ENCODE data around the gene ZNF474.
A peak's percentile ranks its signal among the peaks of the same experiment; 100 is the strongest.

The ZNF474 gene

GRCh38 chr5:122177161-122177560, 47.8 kb downstream of the ZNF474 start:
- H3K4me3 ChIP-seq (ENCODE audit: low read length), result no peak overlapping the region
- DNase-seq (ENCODE audit: low read depth), result no peak
- TF ChIP-seq CTCF (conservative IDR thresholded peaks at IDR 0.05; ENCODE audit: low read depth, low read length), result no peak

GRCh38 chr5:122179701-122180100, 50.4 kb downstream of the ZNF474 start:
- DNase-seq (ENCODE audit: low read depth), result no peak
- H3K4me3 ChIP-seq (ENCODE audit: low read length), result no peak overlapping the region
- TF ChIP-seq CTCF (conservative IDR thresholded peaks at IDR 0.05; ENCODE audit: low read depth, low read length), result no peak

GRCh38 chr5:122180146-122180712, 50.9 kb downstream of the ZNF474 start:
- H3K4me3 ChIP-seq (ENCODE audit: low read length), result no peak overlapping the region
- no peak for DNase-seq (ENCODE audit: low read depth)

GRCh38 chr5:122180863-122181548, 51.7 kb downstream of the ZNF474 start:
- no peak for TF ChIP-seq CTCF (conservative IDR thresholded peaks at IDR 0.05; ENCODE audit: low read depth, low read length)
- H3K4me3 ChIP-seq (ENCODE audit: low read length), result no peak overlapping the region
- DNase-seq (ENCODE audit: low read depth), result peak; percentile 36

More at GRCh38 chr5:122180146-122180712, 50.9 kb downstream of the ZNF474 start:
- TF ChIP-seq CTCF (conservative IDR thresholded peaks at IDR 0.05; ENCODE audit: low read depth, low read length), result no peak

GRCh38 chr5:122181863-122182262, 52.5 kb downstream of the ZNF474 start:
- no peak for TF ChIP-seq CTCF (conservative IDR thresholded peaks at IDR 0.05; ENCODE audit: low read depth, low read length)
- H3K4me3 ChIP-seq (ENCODE audit: low read length), result no peak overlapping the region
- DNase-seq (ENCODE audit: low read depth), result no peak

- DNase-seq (ENCODE audit: low read depth), result peak; percentile 90
- TF ChIP-seq CTCF (conservative IDR thresholded peaks at IDR 0.05; ENCODE audit: low read depth, low read length), result no peak
- peak overlapping the region; percentile 22 for H3K4me3 ChIP-seq (ENCODE audit: low read length)
Measured at GRCh38 chr5:122182491-122182921, 53.2 kb downstream of the ZNF474 start.
